Measurements from ENCODE around the gene ZC2HC1C. TPM values are rescaled to one million over a fixed set of nuclear protein-coding genes. Genes with fewer than 3 reads are reported as not detected.

Gene ZC2HC1C
- total and polyA plus RNA-seq, 2 experiments from 2014 or later = 1.7 to 3.8 TPM

- no peak for TF ChIP-seq EZH2 (IDR thresholded peaks at IDR 0.05; ENCODE audit: borderline replicate concordance)
- TF ChIP-seq CTCF (IDR thresholded peaks at IDR 0.05; ENCODE audit: poor library complexity) = no peak
- no peak for TF ChIP-seq EZH2phosphoT487 (IDR thresholded peaks at IDR 0.05; ENCODE audit: low read depth, severe bottlenecking, unreplicated experiment)
- WGBS (ENCODE audit: low lambda C conversion rate, missing lambda C conversion rate) = 48% methylated on average over 2 of the region's 2 CpGs
- H3K4me2 ChIP-seq = peak overlapping the region; percentile 28
Measured at GRCh38 chr14:75044322-75044721, 25.1 kb upstream of the ZC2HC1C start.

GRCh38 chr14:75044752-75045151 lies 24.7 kb upstream of the ZC2HC1C start:
- Histone ChIP-seq H3K36me3 (replicated peaks; ENCODE audit: insufficient read depth, low read depth) (no peaks in the 10 kb centered on the region), H4K20me1 (ENCODE audit: insufficient read depth, poor library complexity, severe bottlenecking) (no peaks in the 10 kb centered on the region), H3K9me3 (ENCODE audit: low read depth) (no peaks in the 10 kb centered on the region), H3K27me3 (no peaks in the 10 kb centered on the region), H3K9me2 (replicated peaks; ENCODE audit: insufficient read depth) (no peaks in the 10 kb centered on the region), H3K27ac (peak overlapping the region; percentile 32), H3K4me1 (ENCODE audit: insufficient read depth) (peaks cover 8% of the 10 kb centered on the region), H3K4me2 (peak overlapping the region; percentile 28), H3K4me3 (no peak overlapping the region), H2AFZ (no peak overlapping the region), H3K79me2 (peaks cover 34% of the 10 kb centered on the region)
- TF ChIP-seq CTCF (IDR thresholded peaks at IDR 0.05; ENCODE audit: poor library complexity) = no peak
- no peak for TF ChIP-seq EZH2phosphoT487 (IDR thresholded peaks at IDR 0.05; ENCODE audit: low read depth, severe bottlenecking, unreplicated experiment)
- TF ChIP-seq EZH2 (IDR thresholded peaks at IDR 0.05; ENCODE audit: borderline replicate concordance) = no peak
- WGBS (ENCODE audit: low lambda C conversion rate, missing lambda C conversion rate) = 71% methylated on average over 8 of the region's 8 CpGs
- DNase-seq (ENCODE audit: low spot score) = no peak

More at GRCh38 chr14:75044322-75044721, 25.1 kb upstream of the ZC2HC1C start:
- no peaks in the 10 kb centered on the region for H3K9me3 ChIP-seq (ENCODE audit: low read depth)
- H3K36me3 ChIP-seq (replicated peaks; ENCODE audit: insufficient read depth, low read depth) = no peaks in the 10 kb centered on the region
- peaks cover 8% of the 10 kb centered on the region for H3K4me1 ChIP-seq (ENCODE audit: insufficient read depth)
- no peaks in the 10 kb centered on the region for H3K27me3 ChIP-seq
- H3K79me2 ChIP-seq = peaks cover 29% of the 10 kb centered on the region
- no peaks in the 10 kb centered on the region for H4K20me1 ChIP-seq (ENCODE audit: insufficient read depth, poor library complexity, severe bottlenecking)
- H3K27ac ChIP-seq = peak overlapping the region; percentile 32
- no peak overlapping the region for H2AFZ ChIP-seq
- no peaks in the 10 kb centered on the region for H3K9me2 ChIP-seq (replicated peaks; ENCODE audit: insufficient read depth)
- DNase-seq (ENCODE audit: low spot score) = no peak
- H3K4me3 ChIP-seq = no peak overlapping the region

GRCh38 chr14:75046275-75046674 lies 23.2 kb upstream of the ZC2HC1C start:
- Histone ChIP-seq H3K27ac (peak overlapping the region; percentile 22), H3K9me2 (replicated peaks; ENCODE audit: insufficient read depth) (no peaks in the 10 kb centered on the region), H3K4me3 (no peak overlapping the region), H3K4me1 (ENCODE audit: insufficient read depth) (peaks cover 16% of the 10 kb centered on the region), H3K36me3 (replicated peaks; ENCODE audit: insufficient read depth, low read depth) (no peaks in the 10 kb centered on the region), H4K20me1 (ENCODE audit: insufficient read depth, poor library complexity, severe bottlenecking) (no peaks in the 10 kb centered on the region), H3K9me3 (ENCODE audit: low read depth) (no peaks in the 10 kb centered on the region), H3K27me3 (no peaks in the 10 kb centered on the region), H2AFZ (no peak overlapping the region), H3K4me2 (no peak overlapping the region), H3K79me2 (peaks cover 43% of the 10 kb centered on the region)
- no peak for TF ChIP-seq CTCF (IDR thresholded peaks at IDR 0.05; ENCODE audit: poor library complexity)
- no peak for TF ChIP-seq EZH2phosphoT487 (IDR thresholded peaks at IDR 0.05; ENCODE audit: low read depth, severe bottlenecking, unreplicated experiment)
- TF ChIP-seq EZH2 (IDR thresholded peaks at IDR 0.05; ENCODE audit: borderline replicate concordance) = no peak
- WGBS (ENCODE audit: low lambda C conversion rate, missing lambda C conversion rate) = 94% methylated on average over 5 of the region's 5 CpGs
- DNase-seq (ENCODE audit: low spot score) = no peak

GRCh38 chr14:75046899-75047298 lies 22.5 kb upstream of the ZC2HC1C start:
- Histone ChIP-seq H3K9me2 (replicated peaks; ENCODE audit: insufficient read depth) (no peaks in the 10 kb centered on the region), H3K4me3 (no peak overlapping the region), H3K27me3 (no peaks in the 10 kb centered on the region), H3K36me3 (replicated peaks; ENCODE audit: insufficient read depth, low read depth) (no peaks in the 10 kb centered on the region), H4K20me1 (ENCODE audit: insufficient read depth, poor library complexity, severe bottlenecking) (no peaks in the 10 kb centered on the region), H3K79me2 (peaks cover 43% of the 10 kb centered on the region), H2AFZ (no peak overlapping the region), H3K9me3 (ENCODE audit: low read depth) (no peaks in the 10 kb centered on the region), H3K27ac (peak overlapping the region; percentile 22), H3K4me1 (ENCODE audit: insufficient read depth) (peaks cover 15% of the 10 kb centered on the region), H3K4me2 (no peak overlapping the region)
- TF ChIP-seq EZH2 (IDR thresholded peaks at IDR 0.05; ENCODE audit: borderline replicate concordance) (no peak), CTCF (IDR thresholded peaks at IDR 0.05; ENCODE audit: poor library complexity) (no peak), EZH2phosphoT487 (IDR thresholded peaks at IDR 0.05; ENCODE audit: low read depth, severe bottlenecking, unreplicated experiment) (no peak)
- DNase-seq (ENCODE audit: low spot score) = no peak
- 90% methylated on average over 3 of the region's 3 CpGs for WGBS (ENCODE audit: low lambda C conversion rate, missing lambda C conversion rate)

All from hepatocyte (in vitro differentiated cells).